Uterus (tissue), 2 donors: Measurements from ENCODE around the gene FCGR2B.
"Not testable (repeated sequence)": the region's sequence is repeated elsewhere in the genome, so short reads cannot be mapped to it uniquely, and the experiment has no call there.

Source experiments
- POLR2A ChIP-seq, 2 donors: fragments of 450-650 bp; IDR thresholded peaks; one replicate each; pipeline ENCODE4 v1.6.1; 2016; ENCODE audit warnings: antibody characterized with exemption in 2 of 2, mild to moderate bottlenecking in 1 of 2, moderate library complexity in 1 of 2
- TF ChIP-seq, protein P1 (sequence below), 4 experiments: fragments of 200-600 bp in 2 of 4; fragments of 450-650 bp in 2 of 4; sonication (generic) in 2 of 4; IDR thresholded peaks; one replicate each; pipeline ENCODE4 v1.5.1; 2016 to 2019; ENCODE audit warnings: antibody characterized with exemption in 4 of 4, mild to moderate bottlenecking in 2 of 4, moderate library complexity in 1 of 4

DNA sequence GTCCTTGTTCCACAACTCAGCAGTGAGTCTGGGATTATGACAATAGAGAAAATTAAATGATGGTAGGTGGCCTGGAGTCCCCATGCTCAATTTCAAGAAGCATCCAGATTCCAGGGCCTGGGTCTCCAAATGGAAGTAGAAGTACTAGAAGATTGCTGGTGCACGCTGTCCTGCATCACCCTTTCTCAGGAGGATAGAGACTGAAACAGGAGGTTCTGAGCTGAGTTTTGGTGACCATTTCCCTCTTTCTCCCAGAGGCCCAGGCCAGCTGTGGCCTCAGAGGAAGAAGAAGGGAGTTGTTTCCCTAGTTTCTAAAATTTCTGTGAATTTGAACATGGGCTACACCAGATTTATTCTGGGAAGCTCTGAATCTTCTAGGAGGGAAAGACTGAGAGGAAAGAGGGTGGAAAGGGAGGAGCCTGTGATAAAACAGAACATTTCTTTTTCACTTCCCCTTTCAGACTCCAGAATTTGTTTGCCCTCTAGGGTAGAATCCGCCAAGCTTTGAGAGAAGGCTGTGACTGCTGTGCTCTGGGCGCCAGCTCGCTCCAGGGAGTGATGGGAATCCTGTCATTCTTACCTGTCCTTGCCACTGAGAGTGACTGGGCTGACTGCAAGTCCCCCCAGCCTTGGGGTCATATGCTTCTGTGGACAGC, at the start of gene FCGR2B:
- not testable (repeated sequence) for TF ChIP-seq POLR2A (IDR thresholded peaks at IDR 0.05)
- TF ChIP-seq, protein P1, sequence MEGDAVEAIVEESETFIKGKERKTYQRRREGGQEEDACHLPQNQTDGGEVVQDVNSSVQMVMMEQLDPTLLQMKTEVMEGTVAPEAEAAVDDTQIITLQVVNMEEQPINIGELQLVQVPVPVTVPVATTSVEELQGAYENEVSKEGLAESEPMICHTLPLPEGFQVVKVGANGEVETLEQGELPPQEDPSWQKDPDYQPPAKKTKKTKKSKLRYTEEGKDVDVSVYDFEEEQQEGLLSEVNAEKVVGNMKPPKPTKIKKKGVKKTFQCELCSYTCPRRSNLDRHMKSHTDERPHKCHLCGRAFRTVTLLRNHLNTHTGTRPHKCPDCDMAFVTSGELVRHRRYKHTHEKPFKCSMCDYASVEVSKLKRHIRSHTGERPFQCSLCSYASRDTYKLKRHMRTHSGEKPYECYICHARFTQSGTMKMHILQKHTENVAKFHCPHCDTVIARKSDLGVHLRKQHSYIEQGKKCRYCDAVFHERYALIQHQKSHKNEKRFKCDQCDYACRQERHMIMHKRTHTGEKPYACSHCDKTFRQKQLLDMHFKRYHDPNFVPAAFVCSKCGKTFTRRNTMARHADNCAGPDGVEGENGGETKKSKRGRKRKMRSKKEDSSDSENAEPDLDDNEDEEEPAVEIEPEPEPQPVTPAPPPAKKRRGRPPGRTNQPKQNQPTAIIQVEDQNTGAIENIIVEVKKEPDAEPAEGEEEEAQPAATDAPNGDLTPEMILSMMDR (IDR thresholded peaks at IDR 0.05), result not testable (repeated sequence)
